GM12872 (cell line): Measurements from ENCODE around the gene CCDC190.

Experiments
- TF ChIP-seq, protein P1 (sequence below): IDR thresholded peaks from 3 replicates; pipeline ENCODE4 v1.5.1; 2011; ENCODE audit warnings: low read depth, mild to moderate bottlenecking, low read length, moderate library complexity; ENCODE audit not compliant: insufficient read depth

Gene CCDC190

DNA sequence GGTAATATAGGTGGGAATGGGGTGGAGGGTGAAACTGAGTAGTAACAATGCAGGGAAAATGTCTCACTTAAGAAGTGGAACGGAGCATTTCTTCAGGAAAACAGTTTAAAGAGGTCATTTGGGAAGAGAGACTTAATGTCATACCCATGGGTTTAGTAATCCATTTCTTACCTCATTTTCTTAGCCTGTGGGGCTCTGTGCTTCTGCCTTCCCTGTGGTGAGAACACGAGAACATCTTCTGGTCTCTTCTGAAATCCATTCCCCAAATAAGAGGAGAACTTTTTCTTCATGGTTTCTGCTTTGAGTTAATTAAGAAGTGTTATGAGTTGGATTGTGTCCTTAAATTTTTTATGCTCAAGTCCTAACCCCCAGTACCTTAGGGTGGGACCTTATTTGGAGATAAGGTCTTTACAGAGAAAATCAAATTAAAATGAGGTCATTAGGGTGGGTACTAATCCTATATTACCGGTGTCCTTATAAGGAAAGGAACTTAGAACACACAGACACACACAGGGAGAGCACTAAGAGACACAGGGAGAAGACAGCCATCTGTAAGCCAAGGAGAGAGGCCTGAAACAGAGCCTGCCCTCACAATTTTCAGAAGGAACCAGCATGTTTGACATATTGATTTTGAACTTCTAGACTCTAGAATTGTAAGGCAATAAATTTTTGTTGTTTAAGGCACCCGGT lies 5.4 kb downstream of the CCDC190 start:
- TF ChIP-seq, protein P1, sequence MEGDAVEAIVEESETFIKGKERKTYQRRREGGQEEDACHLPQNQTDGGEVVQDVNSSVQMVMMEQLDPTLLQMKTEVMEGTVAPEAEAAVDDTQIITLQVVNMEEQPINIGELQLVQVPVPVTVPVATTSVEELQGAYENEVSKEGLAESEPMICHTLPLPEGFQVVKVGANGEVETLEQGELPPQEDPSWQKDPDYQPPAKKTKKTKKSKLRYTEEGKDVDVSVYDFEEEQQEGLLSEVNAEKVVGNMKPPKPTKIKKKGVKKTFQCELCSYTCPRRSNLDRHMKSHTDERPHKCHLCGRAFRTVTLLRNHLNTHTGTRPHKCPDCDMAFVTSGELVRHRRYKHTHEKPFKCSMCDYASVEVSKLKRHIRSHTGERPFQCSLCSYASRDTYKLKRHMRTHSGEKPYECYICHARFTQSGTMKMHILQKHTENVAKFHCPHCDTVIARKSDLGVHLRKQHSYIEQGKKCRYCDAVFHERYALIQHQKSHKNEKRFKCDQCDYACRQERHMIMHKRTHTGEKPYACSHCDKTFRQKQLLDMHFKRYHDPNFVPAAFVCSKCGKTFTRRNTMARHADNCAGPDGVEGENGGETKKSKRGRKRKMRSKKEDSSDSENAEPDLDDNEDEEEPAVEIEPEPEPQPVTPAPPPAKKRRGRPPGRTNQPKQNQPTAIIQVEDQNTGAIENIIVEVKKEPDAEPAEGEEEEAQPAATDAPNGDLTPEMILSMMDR = no peak

DNA sequence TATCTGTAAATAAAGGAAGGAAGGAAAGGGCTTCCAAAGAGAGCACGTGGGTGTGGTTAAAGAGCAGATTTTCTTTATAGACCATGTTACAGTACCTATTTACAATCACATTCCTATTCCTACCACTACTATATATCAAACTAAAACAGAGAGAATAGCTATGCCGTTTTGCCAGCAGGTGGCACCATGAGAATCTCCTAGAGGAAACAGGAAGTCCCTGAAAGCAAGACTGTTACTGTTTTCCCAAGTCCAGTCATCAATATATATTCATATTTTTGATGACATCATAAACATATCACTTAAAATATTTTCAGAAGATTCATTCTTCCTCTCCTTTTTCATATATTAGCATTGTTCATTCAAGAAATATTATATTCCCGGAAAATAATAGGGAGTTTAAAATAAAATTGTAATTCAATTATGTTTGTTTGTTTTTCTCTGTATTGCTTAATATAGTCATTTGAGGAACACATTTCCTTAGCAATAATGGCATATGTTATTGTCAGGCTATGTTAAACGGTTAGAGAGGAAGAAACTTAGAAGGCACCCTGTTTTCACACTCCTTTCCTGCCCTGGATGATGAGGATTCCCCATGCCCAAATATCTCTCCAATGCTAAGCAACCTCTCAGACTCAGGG lies 6.6 kb downstream of the CCDC190 start:
- TF ChIP-seq, protein P1 = peak; percentile 73

DNA sequence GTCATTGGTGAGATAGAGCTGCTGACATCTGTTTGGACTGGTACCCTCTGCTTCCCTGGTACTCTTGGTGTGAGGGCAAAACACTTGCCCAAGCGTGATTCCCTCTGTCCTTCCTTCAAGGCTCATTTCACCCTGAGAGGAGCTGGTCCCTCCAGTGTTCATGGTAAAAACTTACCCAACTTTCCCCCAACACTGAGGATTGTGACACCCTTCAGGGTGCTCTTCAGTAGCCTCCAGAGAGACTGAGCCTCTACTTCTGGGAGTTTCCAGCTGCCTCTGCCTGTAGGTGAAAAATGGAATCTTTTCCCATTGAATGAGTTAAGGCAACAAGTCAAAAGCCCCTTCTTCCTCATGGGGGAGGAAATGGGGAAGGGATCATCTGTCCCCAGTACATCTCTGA lies 9.6 kb downstream of the CCDC190 start:
- TF ChIP-seq, protein P1 = no peak

DNA sequence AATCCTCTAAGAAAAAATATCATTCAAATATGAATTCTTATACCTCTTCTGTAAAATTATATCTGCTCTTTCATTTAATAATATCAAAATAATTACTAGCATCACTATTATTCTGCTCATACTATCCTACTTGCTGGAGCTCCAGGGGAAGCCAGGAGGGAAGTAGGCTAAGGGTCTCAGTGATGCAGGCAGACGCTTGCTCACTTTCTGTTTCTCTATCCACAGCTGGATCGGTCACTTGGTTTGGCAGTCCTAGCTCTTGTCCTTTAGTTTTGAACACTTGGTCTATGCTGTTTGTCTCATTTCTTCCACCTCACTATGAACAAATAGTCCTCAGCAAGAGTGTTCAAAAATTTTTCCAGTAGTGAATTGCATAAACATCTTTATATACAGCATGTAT lies 11.3 kb downstream of the CCDC190 start:
- TF ChIP-seq, protein P1 = no peak

DNA sequence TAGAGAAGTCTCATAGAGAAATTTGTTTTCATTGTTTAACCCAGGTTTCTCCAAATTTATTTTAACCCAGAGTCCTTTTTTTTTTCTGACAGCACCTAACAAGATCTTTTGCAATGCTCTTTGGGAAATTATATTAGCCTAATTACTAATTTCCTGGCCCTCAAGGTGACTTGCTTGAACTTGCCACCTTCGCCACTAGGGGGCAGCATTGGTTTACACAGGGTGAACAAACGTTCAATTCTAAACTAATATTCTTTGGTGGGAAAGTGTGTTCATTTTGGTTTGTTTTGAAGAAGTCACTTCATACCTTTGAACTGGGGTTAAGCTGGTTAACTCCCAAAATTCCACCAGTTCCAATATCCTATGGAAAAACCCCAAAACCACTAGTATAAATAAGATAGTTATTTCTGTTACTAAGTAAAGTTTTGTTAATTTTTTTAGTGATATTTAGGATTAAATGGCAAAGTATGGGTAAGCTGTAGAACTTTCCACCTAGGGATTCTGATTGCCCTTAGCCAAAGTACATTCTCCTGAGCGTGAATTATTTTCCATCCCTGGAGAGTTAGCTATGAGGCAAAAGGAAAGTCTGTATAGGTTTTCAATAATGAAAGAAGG lies 13.0 kb downstream of the CCDC190 start:
- TF ChIP-seq, protein P1 = peak; percentile 84

DNA sequence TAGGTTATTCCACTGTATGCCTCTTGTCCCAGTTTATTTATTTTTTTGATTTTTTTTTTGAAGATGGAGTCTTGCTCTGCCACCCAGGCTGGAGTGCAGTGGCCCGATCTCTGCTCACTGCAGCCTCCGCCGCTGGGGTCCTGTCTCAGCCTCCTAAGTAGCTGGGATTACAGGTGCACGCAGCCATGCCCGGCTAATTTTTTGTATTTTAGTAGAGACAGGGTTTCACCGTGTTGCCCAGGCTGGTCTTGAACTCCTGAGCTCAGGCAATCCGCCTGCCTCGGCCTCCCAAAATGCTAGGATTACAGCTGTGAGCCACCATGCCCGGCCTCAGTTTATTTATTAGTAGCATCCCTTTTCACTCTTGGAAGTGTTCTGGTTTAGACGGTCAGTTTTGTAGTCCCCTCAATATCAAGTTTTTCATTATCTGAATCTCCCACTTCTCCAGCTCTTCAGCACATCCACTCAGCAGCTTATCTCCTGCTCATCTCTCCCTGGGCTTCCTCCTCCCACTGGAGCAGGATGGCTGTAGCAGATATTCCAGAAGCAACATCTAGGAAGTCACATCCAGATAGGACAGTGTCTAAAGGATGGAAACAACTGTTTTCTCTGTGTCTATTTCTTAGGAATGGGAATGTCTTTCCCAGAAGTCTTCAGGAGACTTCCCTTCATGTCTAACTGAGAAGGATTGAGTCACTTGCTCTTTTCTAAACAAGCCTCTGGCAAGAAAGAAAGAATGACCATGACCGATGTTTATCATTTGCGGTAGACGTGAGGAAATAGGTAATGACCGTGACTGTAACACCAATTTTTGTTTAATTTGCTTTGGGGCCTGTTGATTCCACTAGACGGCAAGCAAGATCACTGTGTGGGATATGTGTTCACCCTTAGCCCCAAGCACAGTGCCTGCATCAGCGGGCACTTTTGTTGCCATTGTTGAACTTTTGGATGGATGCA lies 14.4 kb downstream of the CCDC190 start:
- TF ChIP-seq, protein P1 = no peak

DNA sequence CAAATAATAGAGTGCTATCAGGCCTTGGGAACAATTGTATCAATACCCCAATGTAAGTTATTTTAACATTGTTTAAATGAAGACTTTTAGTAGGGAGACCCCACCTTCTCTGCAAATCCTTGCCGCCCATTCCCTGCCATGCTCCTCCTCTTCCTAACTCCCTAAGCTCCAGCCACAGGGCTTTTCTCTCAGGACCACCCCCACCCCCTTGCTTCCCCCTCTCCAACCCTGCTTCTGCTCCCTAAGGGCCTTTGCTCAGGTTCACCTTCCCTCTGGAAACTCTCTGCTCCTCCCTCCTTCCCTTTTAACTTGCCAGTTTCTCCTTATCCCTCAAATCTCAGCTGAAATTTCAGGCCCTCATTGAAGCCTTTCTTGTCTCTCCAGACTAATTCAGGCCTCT lies 16.8 kb downstream of the CCDC190 start:
- TF ChIP-seq, protein P1 = no peak
